OCI-LY1 (cell line): ENCODE data around the gene CYTH2.

Experiments
- H2AFZ ChIP-seq: fragments of 200-600 bp; sonication (generic), shearing (Covaris generic); 2 replicates; pipeline ENCODE4 v1.6.0; 2014; ENCODE audit warnings: antibody characterized with exemption, mild to moderate bottlenecking, low read length
- H3F3A ChIP-seq: fragments of 200-600 bp; sonication (generic), shearing (Covaris generic); 2 replicates; pipeline ENCODE4 v1.6.0; 2014; ENCODE audit warnings: mild to moderate bottlenecking, antibody characterized with exemption, low read length, moderate library complexity; ENCODE audit not compliant: insufficient read depth
- H3K27ac ChIP-seq: fragments of 200-600 bp; sonication (generic); 2 replicates; pipeline ENCODE4 v1.5.1; 2014; ENCODE audit warnings: low read length, mixed run types, mild to moderate bottlenecking, low read depth; ENCODE audit not compliant: poor library complexity, severe bottlenecking
- H3K27me3 ChIP-seq: fragments of 200-600 bp; sonication (generic); 2 replicates; pipeline ENCODE4 v1.6.0; 2014; ENCODE audit warnings: antibody characterized with exemption, mild to moderate bottlenecking, low read length, moderate library complexity; ENCODE audit not compliant: insufficient read depth
- H3K36me3 ChIP-seq: fragments of 200-600 bp; sonication (generic); 2 replicates; pipeline ENCODE4 v1.6.1; 2014; ENCODE audit warnings: mild to moderate bottlenecking, antibody characterized with exemption, low read length, moderate library complexity, mixed read lengths; ENCODE audit not compliant: insufficient read depth
- H3K4me1 ChIP-seq: fragments of 200-600 bp; sonication (generic); 2 replicates; pipeline ENCODE4 v1.5.1; 2014; ENCODE audit warnings: mild to moderate bottlenecking, low read length, moderate library complexity; ENCODE audit not compliant: insufficient read depth, severe bottlenecking
- H3K4me2 ChIP-seq: fragments of 200-600 bp; sonication (generic), shearing (Covaris generic); 2 replicates; pipeline ENCODE4 v1.6.1; 2014; ENCODE audit warnings: low read length
- H3K4me3 ChIP-seq: fragments of 200-600 bp; sonication (generic); 2 replicates; pipeline ENCODE4 v1.5.1; 2014; ENCODE audit warnings: low read length, low read depth, mild to moderate bottlenecking, mixed read lengths; ENCODE audit not compliant: poor library complexity, severe bottlenecking
- H3K79me2 ChIP-seq: fragments of 200-600 bp; shearing (Covaris generic); 2 replicates; pipeline ENCODE4 v1.6.1; 2016; ENCODE audit warnings: mixed run types, low read length, mixed read lengths; ENCODE audit not compliant: insufficient read depth
- H3K9ac ChIP-seq: fragments of 200-600 bp; sonication (generic), shearing (Covaris generic); 2 replicates; pipeline ENCODE4 v1.6.1; 2014; ENCODE audit warnings: mild to moderate bottlenecking, low read length, mixed read lengths
- H3K9me2 ChIP-seq: fragments of 200-600 bp; sonication (generic), shearing (Covaris generic); 2 replicates; pipeline ENCODE4 v1.6.1; 2014; ENCODE audit warnings: low read depth, mild to moderate bottlenecking, low read length, mixed read lengths
- H3K9me3 ChIP-seq: fragments of 200-600 bp; shearing (Covaris generic); 2 replicates; pipeline ENCODE4 v1.6.1; 2014; ENCODE audit warnings: low read length, mixed read lengths
- H4K20me1 ChIP-seq: fragments of 200-600 bp; sonication (generic), shearing (Covaris generic); 2 replicates; pipeline ENCODE4 v1.6.0; 2016; ENCODE audit warnings: mild to moderate bottlenecking, low read length; ENCODE audit not compliant: insufficient read depth
- EZH2 ChIP-seq: fragments of 200-600 bp; sonication (generic), shearing (Covaris generic); IDR thresholded peaks from 2 replicates; pipeline ENCODE4 v1.8.0; 2017; ENCODE audit warnings: borderline replicate concordance, mixed run types, mild to moderate bottlenecking, antibody characterized with exemption, low read length, moderate library complexity, mixed read lengths
- TF ChIP-seq, protein P1 (sequence below): fragments of 200-600 bp; sonication (generic), shearing (Covaris generic); IDR thresholded peaks from 2 replicates; pipeline ENCODE4 v1.5.1; 2017; ENCODE audit warnings: mild to moderate bottlenecking, antibody characterized with exemption, low read length, moderate library complexity, mixed read lengths

The CYTH2 gene

DNA sequence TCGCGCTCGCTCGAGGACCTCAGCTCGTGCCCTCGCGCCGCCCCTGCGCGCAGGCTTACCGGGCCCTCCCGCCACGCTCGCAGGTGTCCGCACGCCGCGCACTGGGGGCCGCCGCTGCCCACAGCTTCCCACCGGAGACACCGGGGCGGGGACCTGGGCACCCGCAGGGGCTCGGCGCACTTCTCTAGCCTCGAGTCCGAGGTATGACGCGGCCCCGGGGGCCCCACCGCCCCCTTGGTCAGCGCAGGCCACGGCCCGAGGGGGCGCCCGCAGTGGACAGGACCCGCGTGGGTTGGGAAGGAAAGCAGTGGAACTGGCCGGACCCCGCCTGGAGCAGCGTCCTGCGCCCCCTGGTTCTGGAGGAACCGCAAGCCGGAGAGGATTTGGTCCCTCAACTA, 25.4 kb upstream of the CYTH2 start:
- Histone ChIP-seq H3K4me1 (peaks cover 26% of the 10 kb centered on the region), H3K27ac (no peak overlapping the region), H3K4me3 (peak overlapping the region; percentile 71), H3K27me3 (no peaks in the 10 kb centered on the region), H4K20me1 (no peaks in the 10 kb centered on the region), H3K4me2 (peak overlapping the region; percentile 78), H3K9me3 (no peaks in the 10 kb centered on the region), H3K79me2 (no peaks in the 10 kb centered on the region), H3K9me2 (no peaks in the 10 kb centered on the region), H2AFZ (no peak overlapping the region), H3F3A (no peaks in the 10 kb centered on the region), H3K36me3 (peaks cover 18% of the 10 kb centered on the region), H3K9ac (no peak overlapping the region)
- TF ChIP-seq EZH2, result no peak
- TF ChIP-seq, protein P1, sequence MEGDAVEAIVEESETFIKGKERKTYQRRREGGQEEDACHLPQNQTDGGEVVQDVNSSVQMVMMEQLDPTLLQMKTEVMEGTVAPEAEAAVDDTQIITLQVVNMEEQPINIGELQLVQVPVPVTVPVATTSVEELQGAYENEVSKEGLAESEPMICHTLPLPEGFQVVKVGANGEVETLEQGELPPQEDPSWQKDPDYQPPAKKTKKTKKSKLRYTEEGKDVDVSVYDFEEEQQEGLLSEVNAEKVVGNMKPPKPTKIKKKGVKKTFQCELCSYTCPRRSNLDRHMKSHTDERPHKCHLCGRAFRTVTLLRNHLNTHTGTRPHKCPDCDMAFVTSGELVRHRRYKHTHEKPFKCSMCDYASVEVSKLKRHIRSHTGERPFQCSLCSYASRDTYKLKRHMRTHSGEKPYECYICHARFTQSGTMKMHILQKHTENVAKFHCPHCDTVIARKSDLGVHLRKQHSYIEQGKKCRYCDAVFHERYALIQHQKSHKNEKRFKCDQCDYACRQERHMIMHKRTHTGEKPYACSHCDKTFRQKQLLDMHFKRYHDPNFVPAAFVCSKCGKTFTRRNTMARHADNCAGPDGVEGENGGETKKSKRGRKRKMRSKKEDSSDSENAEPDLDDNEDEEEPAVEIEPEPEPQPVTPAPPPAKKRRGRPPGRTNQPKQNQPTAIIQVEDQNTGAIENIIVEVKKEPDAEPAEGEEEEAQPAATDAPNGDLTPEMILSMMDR, result no peak

DNA sequence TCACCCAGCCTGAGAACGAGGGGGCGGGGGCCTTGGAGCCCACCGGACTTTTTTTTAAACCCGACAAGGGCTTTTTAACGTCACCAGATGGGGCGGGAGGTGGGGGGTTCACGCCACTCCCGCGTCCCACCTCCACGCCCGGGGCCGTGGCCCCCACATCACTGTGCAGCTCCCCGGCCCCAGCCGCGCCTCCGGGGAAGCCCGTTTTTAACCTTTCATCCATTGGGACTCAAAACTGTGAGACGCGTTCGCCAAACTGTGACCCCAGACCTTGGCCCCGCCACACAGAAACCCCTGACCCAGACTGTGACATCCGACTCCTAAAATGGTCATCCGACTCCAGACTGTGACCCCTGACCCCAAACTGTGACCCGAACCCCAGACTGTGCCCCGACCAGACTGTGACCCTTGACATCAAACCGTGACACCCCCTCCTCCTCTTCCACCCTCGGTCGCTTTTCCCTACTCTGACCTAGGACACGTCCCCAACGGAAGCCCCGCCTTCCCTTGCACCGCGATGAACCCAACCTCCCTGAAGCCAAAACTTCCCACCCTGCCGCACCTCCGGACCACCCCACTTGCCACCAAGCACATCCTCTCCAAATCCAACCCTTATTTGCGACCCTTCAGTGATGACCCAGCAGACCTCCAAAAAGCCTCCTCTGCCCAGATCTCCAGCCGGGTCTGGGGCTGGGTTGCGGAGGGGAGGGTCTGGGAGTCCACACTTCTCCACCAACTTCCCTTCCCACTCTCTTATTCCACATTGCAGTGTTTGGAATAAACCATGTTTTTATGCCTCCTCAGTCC, 24.8 kb upstream of the CYTH2 start:
- H3K4me3 ChIP-seq, result peak overlapping the region; percentile 71
- peaks cover 26% of the 10 kb centered on the region for H3K4me1 ChIP-seq
- no peaks in the 10 kb centered on the region for H3K9me3 ChIP-seq
- peaks cover 24% of the 10 kb centered on the region for H3K36me3 ChIP-seq
- no peaks in the 10 kb centered on the region for H3K27me3 ChIP-seq
- H3K79me2 ChIP-seq, result no peaks in the 10 kb centered on the region
- H3K9me2 ChIP-seq, result no peaks in the 10 kb centered on the region
- peak overlapping the region; percentile 73 for H3K9ac ChIP-seq
- peak overlapping the region; percentile 78 for H3K4me2 ChIP-seq
- H2AFZ ChIP-seq, result peak overlapping the region; percentile 16
- no peaks in the 10 kb centered on the region for H3F3A ChIP-seq
- H3K27ac ChIP-seq, result peak overlapping the region; percentile 73
- TF ChIP-seq, protein P1, result no peak
- H4K20me1 ChIP-seq, result no peaks in the 10 kb centered on the region

DNA sequence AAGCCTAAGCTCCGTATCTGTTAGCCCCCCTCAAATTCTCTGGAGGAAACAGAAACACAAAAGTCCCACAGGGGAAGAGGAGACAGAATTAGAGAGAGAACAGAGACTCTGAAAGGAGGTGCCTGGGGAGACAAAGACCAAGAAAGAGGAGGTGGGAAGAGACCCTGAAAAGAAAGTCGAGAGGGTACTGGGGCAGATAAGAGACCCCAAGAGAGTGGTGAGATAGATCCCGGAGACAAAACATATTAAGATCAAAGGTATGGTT, 24.3 kb upstream of the CYTH2 start:
- Histone ChIP-seq H3K79me2 (no peaks in the 10 kb centered on the region), H3K4me3 (peak overlapping the region; percentile 71), H3K4me1 (peaks cover 26% of the 10 kb centered on the region), H3K27me3 (no peaks in the 10 kb centered on the region), H3K9me2 (no peaks in the 10 kb centered on the region), H3K27ac (peak overlapping the region; percentile 73), H4K20me1 (no peaks in the 10 kb centered on the region), H3K4me2 (peak overlapping the region; percentile 78), H2AFZ (peak overlapping the region; percentile 16; the same call in 1 of the 2 replicates), H3K36me3 (peaks cover 29% of the 10 kb centered on the region), H3F3A (no peaks in the 10 kb centered on the region), H3K9ac (peak overlapping the region; percentile 73), H3K9me3 (no peaks in the 10 kb centered on the region)
- TF ChIP-seq EZH2, result no peak
- TF ChIP-seq, protein P1, result no peak
